ENCODE measurements around the gene FBXW9. TPM values are rescaled to one million over a fixed set of nuclear protein-coding genes. Genes with fewer than 3 reads are reported as not detected.
"Not testable (repeated sequence)": the region's sequence is repeated elsewhere in the genome, so short reads cannot be mapped to it uniquely, and the experiment has no call there.

FBXW9 gene
- polyA plus RNA-seq (ENCODE audit: insufficient read depth in 1 of 5, insufficient read length in 5 of 5, low replicate concordance in 1 of 5) = 10 to 100 TPM in 3 of 5 donors, 1 to 10 TPM in 2; 7.9 to 14.1 (median 10.1) TPM
- long read RNA-seq, donor 1, partial matches to known transcripts = 0 of 1 reads
- long read RNA-seq, donor 1, other reads (novel, unspliced or antisense) = 0 of 1 reads
- long read RNA-seq, donor 2, partial matches to known transcripts = 0 of 1 reads
- long read RNA-seq, donor 2, other reads (novel, unspliced or antisense) = 0 of 1 reads
- long read RNA-seq, donor 3, partial matches to known transcripts = 0 of 4 reads
- long read RNA-seq, donor 3, other reads (novel, unspliced or antisense) = 0 of 4 reads
- long read RNA-seq, donor 4, partial matches to known transcripts = 0 of 2 reads
- long read RNA-seq, donor 4, other reads (novel, unspliced or antisense) = 0 of 2 reads
- long read RNA-seq, donor 5, partial matches to known transcripts = 0 of 1 reads
- long read RNA-seq, donor 5, other reads (novel, unspliced or antisense) = 0 of 1 reads
- long read RNA-seq, donor 6, transcript FBXW9-201 (10 exons, 1,738 nt) = major isoform, 9 of 9 reads
- long read RNA-seq, donor 6, partial matches to known transcripts = 0 of 9 reads
- long read RNA-seq, donor 6, other reads (novel, unspliced or antisense) = 0 of 9 reads
- long read RNA-seq, donor 7, partial matches to known transcripts = 0 of 1 reads
- long read RNA-seq, donor 7, other reads (novel, unspliced or antisense) = 0 of 1 reads
- long read RNA-seq, donor 8, partial matches to known transcripts = 0 of 3 reads
- long read RNA-seq, donor 8, other reads (novel, unspliced or antisense) = 0 of 3 reads

DNA sequence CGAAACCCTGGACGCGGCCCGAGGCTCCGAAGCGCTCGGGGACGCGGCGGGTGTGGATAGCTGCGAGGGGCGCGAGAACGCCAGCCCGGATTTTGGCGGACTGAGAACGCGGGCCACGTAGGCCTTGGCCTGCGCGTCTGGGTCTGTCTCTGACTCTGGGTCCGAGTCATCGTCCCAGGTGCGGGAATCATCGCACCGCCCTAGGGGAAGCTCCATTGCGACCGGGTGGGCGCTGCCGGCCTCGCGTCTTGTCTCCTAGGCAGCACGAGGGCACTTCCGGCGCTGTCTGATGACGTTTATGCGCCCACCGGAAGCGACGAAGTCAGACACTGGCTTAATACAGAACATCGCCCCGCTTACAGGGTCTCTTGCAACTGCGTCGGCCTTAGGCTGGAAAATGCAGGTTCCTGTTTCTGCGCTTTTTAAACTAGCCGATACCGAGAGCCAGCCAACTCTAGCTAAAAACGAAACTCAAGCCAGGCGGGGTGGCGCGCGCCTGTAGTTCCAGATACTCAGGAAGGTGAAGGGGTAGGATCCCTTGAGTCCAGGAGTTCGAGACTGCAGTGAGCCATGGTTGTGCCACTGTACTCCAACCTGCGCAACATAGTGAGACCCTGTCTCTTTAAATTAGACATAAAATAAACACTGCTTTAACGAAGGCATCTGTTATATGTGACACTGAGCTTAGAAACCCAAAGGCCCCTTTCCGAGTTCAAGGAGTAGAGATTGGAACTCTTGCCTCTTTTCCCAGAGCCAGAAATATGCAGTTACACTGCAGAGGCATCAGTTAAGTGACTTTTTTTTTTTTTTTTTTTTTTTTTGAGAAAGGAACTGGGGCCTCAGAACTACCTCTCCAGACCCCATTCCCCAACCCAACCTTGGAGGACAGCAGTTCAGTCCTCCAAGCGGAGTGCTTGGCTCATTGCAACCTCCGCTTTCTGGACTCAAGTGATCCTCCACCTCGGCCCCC lies at the start of gene FBXW9:
FBXW9 (minus strand) TSS at position 266 of the 970 bp plus-strand sequence; CDS start at position 216, 50 bp downstream.
- DNase-seq = peak; percentile 93 to 95

DNA sequence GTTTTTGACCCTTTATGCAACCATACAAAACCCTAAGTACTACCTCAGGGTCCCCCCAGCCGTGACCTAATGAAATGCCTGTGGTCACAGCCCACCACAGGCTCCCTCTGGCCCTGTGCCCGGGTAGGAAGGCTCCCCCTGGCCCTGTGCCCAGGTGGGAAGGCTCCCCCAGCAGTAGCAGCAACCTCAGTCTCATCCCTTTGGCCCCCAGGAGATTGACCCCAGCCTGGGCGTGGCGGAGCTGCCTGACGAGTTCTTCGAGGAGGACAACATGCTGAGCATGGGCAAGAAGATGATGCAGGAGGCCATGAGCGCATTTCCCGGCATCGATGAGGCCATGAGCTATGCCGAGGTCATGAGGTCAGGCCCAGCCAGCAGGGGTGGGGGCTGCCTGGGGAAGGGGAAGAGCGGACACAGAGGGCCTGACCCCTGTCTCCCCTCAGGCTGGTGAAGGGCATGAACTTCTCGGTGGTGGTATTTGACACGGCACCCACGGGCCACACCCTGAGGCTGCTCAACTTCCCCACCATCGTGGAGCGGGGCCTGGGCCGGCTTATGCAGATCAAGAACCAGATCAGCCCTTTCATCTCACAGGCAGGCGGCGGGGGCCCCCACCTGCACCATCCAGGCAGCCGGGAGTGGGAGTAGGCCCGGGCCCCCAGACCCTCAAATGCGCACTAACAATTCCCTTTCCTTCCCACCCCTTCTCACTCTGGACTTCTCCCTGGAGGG lies 48.9 kb upstream of the FBXW9 start:
- no peak for DNase-seq

DNA sequence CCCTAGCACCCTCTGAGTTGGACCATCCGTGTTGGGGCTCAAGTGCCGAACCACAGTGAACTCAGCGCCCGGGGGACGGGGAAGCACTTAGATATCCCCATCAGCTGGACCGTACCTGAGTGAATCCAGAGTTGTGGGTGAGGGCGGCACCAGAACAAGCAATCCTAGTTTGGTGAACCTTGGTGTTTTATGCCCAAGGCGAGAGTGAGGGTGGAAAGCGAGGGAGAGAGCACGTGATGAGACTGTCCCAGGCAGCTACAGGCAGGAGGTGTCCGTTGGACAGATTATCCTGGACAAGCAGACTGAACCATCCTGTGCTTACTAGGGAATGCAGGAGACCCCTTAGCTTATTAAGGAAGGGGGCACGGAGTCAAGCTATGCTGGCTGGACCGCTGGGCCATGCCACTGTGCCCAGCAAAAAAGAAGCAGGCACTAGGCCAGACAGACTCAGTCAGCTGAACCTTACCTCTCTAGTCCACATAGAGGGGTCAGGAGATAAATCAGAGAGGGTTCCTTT lies 41.5 kb upstream of the FBXW9 start:
- no peak for DNase-seq

DNA sequence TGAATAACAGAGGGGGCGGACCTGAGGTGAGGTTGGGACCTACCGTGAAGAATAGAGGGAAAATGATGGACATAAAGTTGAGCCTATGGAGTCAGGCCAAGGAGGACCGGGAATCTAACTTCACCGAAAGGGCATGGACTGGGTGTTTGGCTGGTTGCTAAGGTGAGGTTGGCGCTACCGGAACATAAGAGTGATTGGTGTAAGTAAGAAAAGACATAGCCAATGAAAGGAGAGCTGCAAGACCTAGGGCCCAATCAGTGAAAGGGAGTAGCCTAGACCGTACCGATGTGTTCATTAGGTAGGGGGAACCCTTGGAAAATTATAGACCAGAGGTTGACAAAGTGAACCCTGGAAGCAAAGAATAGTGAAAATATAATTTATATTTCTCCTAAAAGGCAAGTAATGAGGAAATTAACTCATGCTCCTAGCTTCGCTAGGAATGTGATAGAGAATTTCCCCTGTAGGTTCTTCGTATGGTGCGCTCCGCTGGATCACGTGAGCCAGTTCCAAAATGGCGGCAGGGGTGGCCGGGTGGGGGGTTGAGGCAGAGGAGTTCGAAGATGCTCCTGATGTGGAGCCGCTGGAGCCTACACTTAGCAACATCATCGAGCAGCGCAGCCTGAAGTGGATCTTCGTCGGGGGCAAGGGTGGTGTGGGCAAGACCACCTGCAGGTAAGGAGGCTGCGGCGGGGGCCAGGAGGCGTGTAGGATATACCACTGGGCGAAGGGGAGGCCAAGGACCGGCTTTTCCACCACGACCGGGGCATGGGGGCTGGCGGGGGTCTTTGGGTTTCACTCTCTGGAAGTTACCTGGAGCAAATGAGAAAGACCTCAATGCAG lies 40.8 kb upstream of the FBXW9 start, which contains the start of gene GET3:
GET3 (plus strand) TSS at position 503 of the 840 bp plus-strand sequence; CDS start at position 512, 9 bp downstream.
- DNase-seq = peak; percentile 95 to 96

DNA sequence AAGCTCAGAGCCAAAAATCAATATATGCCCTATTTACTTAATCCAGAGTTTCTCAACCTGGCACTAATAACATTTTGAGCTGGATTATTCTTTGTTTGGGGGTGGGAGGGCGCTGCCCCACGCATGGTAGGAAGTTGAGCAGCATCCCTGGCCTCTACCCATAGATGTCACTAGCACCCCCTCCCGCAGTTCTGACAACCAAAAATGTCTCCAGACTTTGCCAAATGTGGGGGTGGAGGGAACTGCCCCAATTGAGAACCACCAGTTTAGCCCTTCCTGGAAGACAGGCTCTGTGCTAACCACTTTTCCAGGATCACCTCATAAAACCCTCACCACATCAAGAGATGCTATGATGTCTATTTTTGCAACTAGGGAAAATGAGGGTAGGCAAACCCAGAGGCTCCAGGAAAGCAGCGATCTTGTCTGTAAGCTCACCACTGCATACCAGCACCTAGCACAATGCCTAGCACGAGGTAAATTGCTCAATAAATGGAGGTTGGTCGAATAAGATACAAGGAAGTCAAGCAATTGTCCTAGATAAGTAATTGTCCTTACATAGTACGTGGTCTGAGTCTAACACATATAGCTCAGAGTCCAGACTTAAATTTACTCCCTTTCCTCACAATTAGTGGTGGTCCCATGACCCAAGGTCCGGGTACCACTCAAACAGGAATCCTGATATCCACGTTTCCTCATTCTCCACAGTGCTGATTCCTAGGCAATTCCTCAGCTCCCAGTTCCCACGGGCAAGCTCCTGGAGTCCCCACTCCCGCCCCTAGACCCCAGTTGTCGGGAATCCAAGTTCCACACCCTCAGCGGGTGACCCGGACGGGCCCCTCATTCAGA lies 37.2 kb upstream of the FBXW9 start:
- no peak for DNase-seq

DNA sequence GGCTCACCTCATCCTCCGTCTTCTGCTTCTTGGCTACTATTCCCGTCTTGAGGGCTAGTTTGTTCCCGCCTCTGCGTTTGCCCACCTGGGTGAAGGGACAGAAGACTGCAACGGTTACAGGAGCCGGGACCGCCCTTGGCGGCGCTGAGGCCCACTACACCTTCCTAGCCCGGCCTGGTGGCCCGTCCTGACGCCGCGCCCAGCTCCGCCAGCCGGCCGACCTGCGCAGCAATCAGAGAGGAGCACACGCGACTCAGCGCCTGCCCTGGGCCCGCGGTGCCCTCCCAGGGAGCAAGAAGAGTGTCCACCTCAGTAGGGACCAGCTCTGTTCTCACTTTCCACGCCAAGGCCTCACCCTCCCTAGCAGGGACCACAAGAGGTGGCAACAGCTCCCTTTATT lies 34.9 kb upstream of the FBXW9 start:
- DNase-seq = no peak

DNA sequence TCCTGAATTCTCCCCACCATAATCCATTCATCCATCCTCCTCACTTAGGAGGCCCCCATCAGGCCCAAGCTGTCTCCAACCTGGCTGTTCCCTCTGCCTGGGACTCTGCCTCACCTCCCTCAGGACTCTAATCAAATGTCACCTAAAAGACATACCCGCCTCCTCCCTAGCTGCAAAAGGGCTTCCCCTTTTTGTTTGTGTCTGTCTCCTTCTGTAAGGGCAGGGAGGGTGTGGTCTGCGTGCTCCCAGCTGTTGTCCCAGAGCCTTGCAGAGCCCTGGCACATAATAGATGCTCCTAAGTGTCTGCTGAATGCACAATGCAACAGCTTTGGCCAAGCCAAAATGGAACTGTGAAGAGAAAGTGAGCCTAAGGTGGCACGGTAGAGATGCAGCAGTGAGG lies 33.6 kb upstream of the FBXW9 start:
- DNase-seq = no peak

DNA sequence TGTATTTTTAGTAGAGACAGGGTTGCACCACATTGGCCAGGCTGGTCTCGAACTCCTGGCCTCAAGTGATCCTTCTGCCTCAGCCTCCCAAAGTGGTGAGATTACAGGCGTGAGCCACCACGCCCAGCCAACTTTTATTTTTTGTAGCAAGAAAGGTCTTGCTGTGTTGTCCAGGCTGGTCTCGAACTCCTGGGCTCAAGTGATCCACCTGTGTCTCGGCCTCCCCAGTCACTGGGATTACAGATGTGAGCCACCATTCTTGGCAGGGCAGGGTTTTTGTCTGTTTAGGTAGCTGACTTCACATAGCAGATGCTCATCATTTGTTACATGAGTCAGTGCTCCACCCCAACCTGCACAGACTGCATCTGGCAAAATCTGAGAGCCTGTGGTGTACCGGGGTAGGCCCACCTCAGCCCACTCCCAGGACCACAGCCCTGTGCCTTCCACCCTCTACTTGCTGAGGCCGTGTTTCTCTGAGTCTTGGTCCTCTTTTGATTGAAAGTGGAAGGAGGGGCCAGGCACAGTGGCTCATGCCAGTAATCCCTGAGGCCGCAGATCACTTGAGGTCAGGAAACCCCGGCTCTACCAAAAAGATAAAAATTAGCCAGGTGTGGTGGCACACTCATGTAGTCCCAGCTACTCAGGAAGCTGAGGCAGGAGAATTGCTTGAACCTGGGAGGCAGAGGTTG lies 31.5 kb upstream of the FBXW9 start:
- DNase-seq = no peak

DNA sequence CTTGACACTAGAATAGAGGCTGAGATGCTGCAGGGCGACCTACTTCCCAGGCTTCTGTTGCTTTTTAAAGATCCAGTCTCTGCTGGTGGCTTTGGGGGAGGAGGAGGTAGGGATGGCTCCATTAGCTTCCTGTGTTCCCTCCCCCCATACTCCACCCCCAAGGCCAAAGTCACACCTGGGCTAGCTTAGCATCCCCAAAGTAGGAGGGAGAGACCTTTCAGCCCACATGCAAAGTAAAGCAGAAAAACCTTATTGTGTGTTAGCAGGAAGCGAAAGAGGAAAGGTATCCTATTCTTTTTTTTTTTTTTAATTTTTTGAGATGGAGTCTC lies 30.5 kb upstream of the FBXW9 start:
- no peak for DNase-seq

DNA sequence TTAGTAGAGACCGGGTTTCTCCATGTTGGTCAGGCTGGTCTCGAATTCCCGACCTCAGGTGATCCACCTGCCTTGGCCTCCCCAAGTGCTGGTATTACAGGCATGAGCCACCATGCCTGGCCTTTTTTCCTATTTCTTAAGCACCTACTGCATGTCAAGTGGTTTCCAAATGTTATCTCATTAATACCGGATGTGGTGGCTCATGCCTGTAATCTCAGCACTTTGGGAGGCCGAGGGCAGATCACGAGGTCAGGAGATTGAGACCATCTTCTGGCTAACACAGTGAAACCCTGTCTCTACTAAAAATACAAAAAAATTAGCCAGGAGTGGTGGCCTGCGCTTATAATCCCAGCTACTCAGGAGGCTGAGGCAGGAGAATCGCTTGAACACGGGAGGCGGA lies 29.2 kb upstream of the FBXW9 start:
- not testable (repeated sequence) for DNase-seq

DNA sequence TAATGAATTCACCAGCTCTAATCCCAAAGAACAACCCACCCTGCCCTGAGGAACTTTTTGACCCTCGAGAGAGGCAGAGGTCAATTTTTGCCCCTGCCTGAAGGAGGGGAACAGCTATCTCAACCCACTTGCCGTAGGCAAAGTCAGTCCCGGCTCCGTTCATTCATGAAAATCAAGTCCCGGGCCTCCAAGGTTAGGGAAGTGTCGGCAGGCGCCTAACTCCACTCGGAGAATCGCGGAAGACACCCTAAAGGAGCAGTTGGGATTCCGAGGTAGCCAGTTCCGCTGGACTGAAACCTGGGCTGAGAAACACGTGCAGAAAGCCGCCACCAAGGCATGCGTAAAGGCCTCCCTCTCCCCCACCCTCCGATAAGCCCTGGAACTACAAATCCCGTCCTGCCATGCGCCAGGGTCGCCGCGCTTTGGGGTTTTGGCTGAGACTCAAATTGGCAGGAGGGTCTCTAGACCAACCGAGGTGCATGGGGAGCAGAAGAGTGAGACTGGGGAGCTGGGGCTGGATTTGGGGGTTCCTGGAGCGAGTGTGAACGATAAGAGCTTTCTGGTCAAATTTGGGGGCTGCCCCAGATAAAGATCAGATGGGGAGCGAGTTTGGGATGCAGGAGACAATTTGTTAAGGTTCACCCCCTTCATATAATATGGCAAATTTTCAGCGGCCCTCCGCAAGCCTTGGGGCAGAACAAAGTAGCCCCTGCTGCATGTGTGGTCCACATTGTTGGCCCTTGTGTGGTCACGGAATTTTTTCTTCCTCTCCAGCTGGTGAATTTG lies 27.4 kb upstream of the FBXW9 start, which contains the start of gene TNPO2:
TNPO2 (minus strand) TSS at position 292 of the 786 bp plus-strand sequence. CDS start 2,955 bp downstream, outside the sequence.
- DNase-seq = peak; percentile 36 to 55

DNA sequence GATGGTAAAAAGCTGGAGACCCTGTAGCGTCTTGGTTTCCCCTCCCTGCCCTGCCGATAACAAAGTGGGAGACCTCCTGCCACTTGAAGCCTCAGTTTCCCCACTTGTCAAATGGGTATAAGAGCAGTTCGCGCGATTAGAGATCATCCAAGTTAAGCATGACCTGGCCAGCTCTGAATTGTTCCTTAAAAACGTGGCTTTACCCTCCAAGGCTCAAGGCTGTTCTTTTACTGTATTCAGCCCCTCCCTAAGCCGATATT lies 26.9 kb upstream of the FBXW9 start:
- DNase-seq = no peak

DNA sequence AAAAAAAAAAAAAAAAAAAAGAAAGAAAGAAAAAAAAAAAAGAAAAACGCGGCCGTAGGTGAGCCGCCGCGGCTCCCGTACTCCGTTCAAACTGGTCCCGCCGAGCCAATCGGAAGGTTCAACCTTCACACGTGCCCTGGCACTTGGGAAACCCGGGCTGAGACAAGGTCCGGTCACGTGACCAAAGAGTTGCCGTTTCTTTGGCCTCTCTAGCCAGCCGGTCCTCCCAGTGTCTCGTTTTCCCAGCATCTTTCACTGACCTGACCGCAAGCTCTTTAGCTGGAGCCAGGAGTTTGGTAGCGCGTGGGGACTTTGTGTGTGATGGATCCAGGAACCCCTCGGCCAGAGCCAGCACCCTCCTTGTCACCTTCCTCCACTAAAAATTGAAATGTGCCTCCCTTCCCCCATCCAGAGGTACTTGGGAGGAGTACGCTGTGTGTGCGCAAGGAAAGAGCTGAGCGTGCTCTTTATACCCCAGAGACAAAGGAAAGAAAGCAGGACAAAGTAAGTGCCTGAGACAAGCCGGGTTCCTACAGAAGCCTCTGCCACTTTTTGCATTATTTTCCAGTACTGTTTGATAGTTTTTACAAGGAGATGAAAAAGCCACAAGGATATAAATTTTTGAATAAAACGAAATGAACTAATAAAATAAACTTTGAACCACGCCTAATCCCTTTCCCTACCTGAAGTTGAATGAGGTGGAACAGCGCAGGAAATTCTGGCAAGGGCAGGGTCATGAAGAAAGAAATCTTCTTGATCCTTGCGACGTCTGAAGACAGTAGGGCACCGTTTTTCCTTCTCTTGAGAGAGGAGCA lies 26.3 kb upstream of the FBXW9 start:
- peak; percentile 96 for DNase-seq

DNA sequence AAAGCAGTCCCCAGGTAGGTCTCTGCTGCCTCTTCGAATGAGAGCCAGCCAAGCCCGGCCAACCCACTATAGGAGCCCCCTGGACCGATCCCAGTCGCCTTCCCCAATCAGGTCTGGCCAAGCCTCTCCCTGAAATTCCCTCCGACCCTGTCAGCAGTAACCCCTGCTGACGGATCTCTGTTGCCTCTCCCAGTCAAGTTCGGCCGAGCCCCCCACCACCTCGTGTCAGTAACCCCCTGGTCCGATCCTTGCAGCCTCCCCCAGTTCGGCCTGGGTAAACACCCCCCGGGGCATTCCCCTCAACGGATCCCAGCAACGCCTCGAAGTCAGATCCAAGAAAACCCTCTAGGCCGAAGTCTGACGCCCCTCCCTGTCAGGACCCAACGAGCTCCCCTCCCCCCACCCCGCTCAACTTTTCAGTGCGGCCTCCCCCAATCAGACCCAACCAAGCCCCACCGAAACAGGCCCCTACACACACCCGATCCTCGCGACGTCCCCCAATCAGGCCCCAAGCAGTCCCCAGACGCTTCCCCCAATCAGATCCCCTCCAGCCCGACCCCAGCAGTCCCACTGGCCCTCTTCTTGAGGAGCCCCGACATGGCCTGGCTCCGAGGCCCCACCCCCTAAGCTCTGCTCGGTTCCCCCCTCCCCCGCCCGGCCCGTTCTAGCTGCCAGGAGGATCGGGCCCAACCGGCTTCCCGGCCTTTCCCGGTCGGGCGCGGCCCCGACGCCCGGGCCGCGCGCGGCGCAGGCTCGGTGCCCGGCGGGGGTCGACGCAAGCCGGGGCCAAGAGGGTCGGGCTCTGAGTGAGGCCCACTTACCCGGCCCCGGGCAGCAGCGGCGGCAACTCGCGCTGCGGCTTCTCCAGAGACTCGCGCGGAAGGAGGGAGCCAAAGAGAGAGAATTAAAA lies 25.5 kb upstream of the FBXW9 start:
- peak; percentile 77 to 80 for DNase-seq
